ENCODE measurements around the gene RPAP2. TPM values are rescaled to one million over a fixed set of nuclear protein-coding genes. Genes with fewer than 3 reads are reported as not detected.

Gene RPAP2
- polyA plus RNA-seq, 2 donors = 3.3 to 8.2 TPM

DNA sequence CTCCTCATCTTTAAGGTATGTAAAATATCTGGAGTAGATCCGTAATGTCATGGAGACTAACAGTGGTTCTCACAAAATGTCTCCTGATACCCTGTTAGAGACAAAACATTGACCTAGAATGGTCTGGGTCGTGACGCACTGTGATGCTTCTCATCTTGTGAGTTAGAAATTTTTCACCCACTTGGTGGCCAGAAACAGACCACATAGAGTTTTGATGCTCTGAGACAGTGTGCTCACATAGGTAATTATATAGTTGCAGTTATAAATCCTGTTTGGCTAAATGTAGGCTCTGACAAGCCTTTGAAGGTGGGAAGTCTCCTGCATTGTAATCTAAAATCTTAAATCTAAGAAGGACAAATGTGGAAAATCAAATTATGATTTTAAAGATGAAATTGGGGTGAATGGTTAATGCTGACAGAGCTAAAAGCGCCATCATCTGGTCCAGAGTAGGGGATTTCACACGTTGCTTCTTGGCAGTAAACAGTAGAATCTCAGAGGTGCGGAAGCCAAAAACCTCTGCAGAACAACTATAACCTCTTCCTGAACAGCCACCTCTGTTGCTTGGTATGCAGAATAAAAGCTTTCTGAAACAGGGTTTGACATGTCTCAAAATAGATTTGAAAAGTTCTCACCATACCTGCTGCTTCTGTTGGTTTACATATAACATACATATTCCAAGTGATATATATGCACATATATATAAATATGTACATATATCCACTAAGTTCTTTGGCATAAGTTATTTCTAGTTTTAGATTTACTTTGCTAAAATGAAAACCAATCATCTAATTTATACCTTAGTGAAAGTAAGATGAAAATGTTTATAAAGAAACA lies 17.1 kb downstream of the RPAP2 start:
- Histone ChIP-seq H3K9me3 (ENCODE audit: control insufficient read depth in 2 of 2, insufficient read depth in 1 of 2, low read depth in 1 of 2, low read length in 1 of 2) (no peaks in the 10 kb centered on the region), H3K27ac (ENCODE audit: low read depth in 2 of 2, low read length in 1 of 2) (no peak overlapping the region), H3K27me3 (ENCODE audit: control insufficient read depth in 1 of 2, insufficient read depth in 2 of 2, low read length in 2 of 2) (no peaks in the 10 kb centered on the region), H3K36me3 (ENCODE audit: control insufficient read depth in 2 of 2, insufficient read depth in 2 of 2, low read length in 1 of 2) (peaks cover 0 to 3% of the 10 kb centered on the region in 2 donors), H3K4me1 (ENCODE audit: control insufficient read depth in 2 of 2, insufficient read depth in 2 of 2, low read length in 1 of 2) (no peaks in the 10 kb centered on the region), H3K4me3 (ENCODE audit: low read depth in 1 of 2, low read length in 2 of 2) (no peak overlapping the region)
- 72 to 78% methylated on average over 6 of the region's 6 CpGs for WGBS, 2 donors

DNA sequence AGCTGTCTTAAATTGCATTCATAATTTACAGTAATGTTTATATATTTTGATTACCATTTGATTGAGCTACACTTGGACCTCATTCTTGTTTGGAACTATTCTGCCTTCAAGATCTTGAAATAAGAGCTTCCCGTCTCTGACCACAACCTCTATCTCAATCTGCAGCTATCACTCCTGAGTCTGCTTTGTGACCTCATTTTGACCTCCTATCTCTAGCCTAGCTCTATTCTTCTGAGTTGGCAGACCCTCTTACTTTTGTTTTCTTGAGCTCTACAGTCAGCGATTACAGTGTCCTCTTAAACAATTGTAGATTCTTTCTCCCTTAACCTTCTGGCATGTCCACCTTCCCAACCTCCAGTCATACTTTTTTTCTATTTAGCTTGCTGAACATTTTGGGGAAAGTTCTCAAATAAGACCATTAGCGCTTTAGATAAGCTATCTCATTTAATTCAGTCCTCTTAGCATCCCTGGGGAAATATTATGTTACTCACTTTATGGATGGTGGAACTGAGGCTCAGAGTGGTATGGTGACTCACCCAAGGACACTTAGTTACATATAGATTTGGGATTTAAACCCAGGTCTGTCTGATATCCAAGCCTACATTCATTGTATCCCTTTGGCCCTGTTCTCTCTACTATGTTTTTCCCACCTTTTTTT lies 19.1 kb downstream of the RPAP2 start:
- no peaks in the 10 kb centered on the region for H3K27me3 ChIP-seq (ENCODE audit: control insufficient read depth in 1 of 2, insufficient read depth in 2 of 2, low read length in 2 of 2)
- 75 to 78% methylated on average over 3 of the region's 3 CpGs for WGBS, 2 donors
- H3K9me3 ChIP-seq (ENCODE audit: control insufficient read depth in 2 of 2, insufficient read depth in 1 of 2, low read depth in 1 of 2, low read length in 1 of 2) = no peaks in the 10 kb centered on the region
- no peak overlapping the region for H3K4me3 ChIP-seq (ENCODE audit: low read depth in 1 of 2, low read length in 2 of 2)
- H3K27ac ChIP-seq (ENCODE audit: low read depth in 2 of 2, low read length in 1 of 2) = no peak overlapping the region
- no peaks in the 10 kb centered on the region for H3K36me3 ChIP-seq (ENCODE audit: control insufficient read depth in 2 of 2, insufficient read depth in 2 of 2, low read length in 1 of 2)
- no peaks in the 10 kb centered on the region for H3K4me1 ChIP-seq (ENCODE audit: control insufficient read depth in 2 of 2, insufficient read depth in 2 of 2, low read length in 1 of 2)

DNA sequence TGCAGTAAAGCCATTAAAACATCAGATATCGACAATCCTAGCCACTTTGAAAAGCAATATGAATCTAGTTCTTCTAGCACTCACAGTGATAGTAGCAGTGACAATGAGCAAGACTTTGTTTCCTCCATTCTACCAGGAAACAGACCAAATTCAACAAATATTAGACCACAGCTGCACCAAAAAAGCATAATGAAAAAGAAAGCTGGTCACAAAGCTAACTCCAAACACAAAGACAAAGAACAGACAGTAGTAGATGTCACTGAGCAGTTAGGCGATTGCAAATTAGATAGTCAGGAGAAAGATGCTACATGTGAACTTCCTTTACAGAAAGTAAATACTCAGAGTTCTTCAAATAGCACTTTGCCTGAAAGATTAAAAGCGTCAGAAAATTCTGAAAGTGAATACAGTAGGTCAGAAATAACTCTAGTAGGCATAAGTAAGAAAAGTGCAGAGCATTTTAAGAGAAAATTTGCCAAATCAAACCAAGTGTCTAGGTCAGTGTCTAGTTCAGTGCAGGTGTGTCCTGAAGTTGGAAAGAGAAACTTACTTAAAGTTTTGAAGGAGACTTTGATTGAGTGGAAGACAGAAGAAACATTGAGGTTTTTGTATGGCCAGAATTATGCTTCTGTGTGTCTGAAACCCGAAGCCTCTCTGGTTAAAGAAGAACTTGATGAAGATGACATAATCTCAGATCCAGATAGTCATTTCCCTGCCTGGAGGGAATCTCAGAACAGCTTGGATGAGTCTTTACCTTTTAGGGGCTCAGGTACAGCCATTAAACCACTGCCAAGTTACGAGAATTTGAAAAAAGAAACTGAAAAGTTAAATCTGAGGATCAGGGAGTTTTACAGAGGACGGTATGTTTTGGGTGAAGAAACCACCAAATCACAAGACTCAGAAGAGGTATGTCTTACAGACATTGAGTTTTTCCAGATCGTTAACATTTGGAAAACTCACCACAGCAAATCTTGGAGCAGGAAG lies 24.9 kb downstream of the RPAP2 start:
- Histone ChIP-seq H3K27ac (ENCODE audit: low read depth in 2 of 2, low read length in 1 of 2) (no peak overlapping the region), H3K4me1 (ENCODE audit: control insufficient read depth in 2 of 2, insufficient read depth in 2 of 2, low read length in 1 of 2) (no peaks in the 10 kb centered on the region), H3K27me3 (ENCODE audit: control insufficient read depth in 1 of 2, insufficient read depth in 2 of 2, low read length in 2 of 2) (no peaks in the 10 kb centered on the region), H3K36me3 (ENCODE audit: control insufficient read depth in 2 of 2, insufficient read depth in 2 of 2, low read length in 1 of 2) (peaks cover 0 to 6% of the 10 kb centered on the region in 2 donors), H3K9me3 (ENCODE audit: control insufficient read depth in 2 of 2, insufficient read depth in 1 of 2, low read depth in 1 of 2, low read length in 1 of 2) (peaks cover 0 to 6% of the 10 kb centered on the region in 2 donors), H3K4me3 (ENCODE audit: low read depth in 1 of 2, low read length in 2 of 2) (no peak overlapping the region)
- 86 to 90% methylated on average over 7 of the region's 7 CpGs for WGBS, 2 donors

DNA sequence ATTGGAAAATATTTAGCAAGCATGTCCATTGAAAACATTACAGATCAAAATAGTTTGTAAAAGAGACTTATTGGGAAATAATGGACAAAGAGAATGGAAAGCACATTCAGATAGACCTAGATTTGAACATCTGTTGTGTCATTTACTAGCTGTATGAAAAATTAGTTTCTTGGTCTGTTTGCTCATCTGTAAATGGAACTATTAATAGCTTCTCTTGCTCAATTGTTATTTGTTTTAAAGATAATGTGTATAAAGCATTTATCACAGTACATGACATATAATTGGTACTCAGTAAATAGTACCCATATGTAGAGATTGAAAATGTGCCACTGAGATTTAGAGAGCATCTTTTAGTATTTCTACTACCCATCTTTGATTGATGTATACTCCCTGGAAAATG lies 25.9 kb downstream of the RPAP2 start:
- Histone ChIP-seq H3K4me3 (ENCODE audit: low read depth in 1 of 2, low read length in 2 of 2) (no peak overlapping the region), H3K9me3 (ENCODE audit: control insufficient read depth in 2 of 2, insufficient read depth in 1 of 2, low read depth in 1 of 2, low read length in 1 of 2) (peaks cover 0 to 9% of the 10 kb centered on the region in 2 donors), H3K36me3 (ENCODE audit: control insufficient read depth in 2 of 2, insufficient read depth in 2 of 2, low read length in 1 of 2) (peaks cover 0 to 8% of the 10 kb centered on the region in 2 donors), H3K27me3 (ENCODE audit: control insufficient read depth in 1 of 2, insufficient read depth in 2 of 2, low read length in 2 of 2) (no peaks in the 10 kb centered on the region), H3K27ac (ENCODE audit: low read depth in 2 of 2, low read length in 1 of 2) (no peak overlapping the region), H3K4me1 (ENCODE audit: control insufficient read depth in 2 of 2, insufficient read depth in 2 of 2, low read length in 1 of 2) (no peaks in the 10 kb centered on the region)

DNA sequence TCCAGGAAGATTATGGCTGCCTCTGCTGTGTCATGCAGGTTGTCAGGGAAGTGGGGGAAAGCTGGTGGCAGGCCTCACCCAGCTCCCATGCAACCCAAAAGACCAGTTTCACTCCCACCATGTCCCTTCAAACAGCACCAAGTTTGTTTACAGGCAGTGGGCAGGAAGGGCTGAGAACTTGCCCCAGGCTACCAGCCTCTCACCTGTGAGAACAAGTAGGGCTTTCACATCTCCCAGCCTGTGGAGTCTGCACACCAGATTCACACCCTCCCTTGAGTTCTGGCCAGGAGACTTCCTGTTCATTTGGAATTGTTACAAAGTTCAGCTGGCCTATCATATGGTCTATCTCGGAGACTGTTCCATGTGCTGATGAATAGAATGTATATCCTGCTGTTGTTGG lies 27.8 kb downstream of the RPAP2 start:
- peaks cover 0 to 8% of the 10 kb centered on the region in 2 donors for H3K36me3 ChIP-seq (ENCODE audit: control insufficient read depth in 2 of 2, insufficient read depth in 2 of 2, low read length in 1 of 2)
- 89 to 97% methylated on average over 1 of the region's 1 CpG for WGBS, 2 donors

DNA sequence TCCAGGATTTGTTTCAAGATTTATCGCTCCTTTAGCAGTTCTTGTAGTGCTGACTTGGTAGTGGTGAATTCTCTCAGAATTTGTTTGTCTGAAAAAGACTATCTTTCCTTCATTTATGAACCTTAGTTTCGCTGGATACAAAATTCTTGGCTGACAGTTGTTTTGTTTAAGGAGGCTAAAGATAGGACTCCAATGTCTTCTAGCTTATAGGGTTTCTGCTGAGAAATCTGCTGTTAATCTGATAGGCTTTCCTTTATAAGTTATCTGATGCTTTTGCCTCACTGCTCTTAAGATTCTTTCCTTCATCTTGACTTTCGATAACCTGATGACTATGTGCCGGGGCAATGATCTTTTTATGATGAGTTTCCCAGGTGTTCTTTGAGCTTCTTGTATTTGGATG lies 28.9 kb downstream of the RPAP2 start:
- Histone ChIP-seq H3K4me1 (ENCODE audit: control insufficient read depth in 2 of 2, insufficient read depth in 2 of 2, low read length in 1 of 2) (no peaks in the 10 kb centered on the region), H3K4me3 (ENCODE audit: low read depth in 1 of 2, low read length in 2 of 2) (no peak overlapping the region), H3K9me3 (ENCODE audit: control insufficient read depth in 2 of 2, insufficient read depth in 1 of 2, low read depth in 1 of 2, low read length in 1 of 2) (peaks cover 0 to 9% of the 10 kb centered on the region in 2 donors), H3K36me3 (ENCODE audit: control insufficient read depth in 2 of 2, insufficient read depth in 2 of 2, low read length in 1 of 2) (peaks cover 0 to 8% of the 10 kb centered on the region in 2 donors), H3K27me3 (ENCODE audit: control insufficient read depth in 1 of 2, insufficient read depth in 2 of 2, low read length in 2 of 2) (no peaks in the 10 kb centered on the region), H3K27ac (ENCODE audit: low read depth in 2 of 2, low read length in 1 of 2) (no peak overlapping the region)
- 97 to 99% methylated on average over 4 of the region's 4 CpGs for WGBS, 2 donors

More for the DNA sequence above, 27.8 kb downstream of the RPAP2 start:
- H3K27ac ChIP-seq (ENCODE audit: low read depth in 2 of 2, low read length in 1 of 2) = no peak overlapping the region
- H3K27me3 ChIP-seq (ENCODE audit: control insufficient read depth in 1 of 2, insufficient read depth in 2 of 2, low read length in 2 of 2) = no peaks in the 10 kb centered on the region
- no peak overlapping the region for H3K4me3 ChIP-seq (ENCODE audit: low read depth in 1 of 2, low read length in 2 of 2)
- H3K9me3 ChIP-seq (ENCODE audit: control insufficient read depth in 2 of 2, insufficient read depth in 1 of 2, low read depth in 1 of 2, low read length in 1 of 2) = peaks cover 0 to 9% of the 10 kb centered on the region in 2 donors
- no peaks in the 10 kb centered on the region for H3K4me1 ChIP-seq (ENCODE audit: control insufficient read depth in 2 of 2, insufficient read depth in 2 of 2, low read length in 1 of 2)

DNA sequence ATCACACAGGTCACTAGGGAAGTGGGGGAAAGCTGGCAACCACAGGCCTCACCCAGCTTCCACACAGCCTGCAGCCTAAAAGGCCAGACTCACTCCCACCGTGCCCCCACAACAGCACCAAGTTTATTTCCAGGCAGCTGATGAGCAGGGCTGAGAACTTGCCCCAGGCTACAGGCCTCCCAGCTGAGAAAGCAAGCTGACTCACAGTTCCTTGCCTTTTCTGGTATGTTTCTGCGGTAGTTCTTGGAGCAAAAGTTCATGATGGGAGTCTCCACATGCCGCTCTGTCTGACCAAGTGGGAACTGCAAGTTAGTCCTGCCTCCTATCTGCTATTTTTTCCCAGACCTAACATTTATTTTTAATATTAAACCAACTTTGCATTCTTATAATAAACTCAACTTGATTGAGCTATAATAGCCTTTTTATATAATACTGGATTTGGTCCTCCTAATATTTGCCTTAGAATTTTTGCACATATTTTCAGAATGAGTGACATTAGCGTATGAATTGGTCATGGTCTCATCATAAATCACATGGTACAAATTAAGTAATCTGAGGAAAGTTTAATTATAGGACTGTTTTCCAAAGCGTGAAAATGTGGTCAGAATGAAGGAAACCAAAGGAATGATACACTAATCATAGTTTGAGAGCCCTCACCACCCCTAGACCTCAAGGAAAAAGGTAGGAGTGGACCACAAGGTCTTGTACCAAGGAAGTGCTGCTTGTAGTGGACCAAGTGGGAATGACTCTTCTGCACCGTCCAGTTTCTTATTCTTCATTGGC lies 30.7 kb downstream of the RPAP2 start:
- 93% methylated on average over 6 of the region's 6 CpGs for WGBS, 2 donors
- no peak overlapping the region for H3K4me3 ChIP-seq (ENCODE audit: low read depth in 1 of 2, low read length in 2 of 2)
- peaks cover 0 to 7% of the 10 kb centered on the region in 2 donors for H3K36me3 ChIP-seq (ENCODE audit: control insufficient read depth in 2 of 2, insufficient read depth in 2 of 2, low read length in 1 of 2)
- H3K4me1 ChIP-seq (ENCODE audit: control insufficient read depth in 2 of 2, insufficient read depth in 2 of 2, low read length in 1 of 2) = no peaks in the 10 kb centered on the region
- H3K27ac ChIP-seq (ENCODE audit: low read depth in 2 of 2, low read length in 1 of 2) = no peak overlapping the region
- peaks cover 0 to 9% of the 10 kb centered on the region in 2 donors for H3K9me3 ChIP-seq (ENCODE audit: control insufficient read depth in 2 of 2, insufficient read depth in 1 of 2, low read depth in 1 of 2, low read length in 1 of 2)
- H3K27me3 ChIP-seq (ENCODE audit: control insufficient read depth in 1 of 2, insufficient read depth in 2 of 2, low read length in 2 of 2) = no peaks in the 10 kb centered on the region

DNA sequence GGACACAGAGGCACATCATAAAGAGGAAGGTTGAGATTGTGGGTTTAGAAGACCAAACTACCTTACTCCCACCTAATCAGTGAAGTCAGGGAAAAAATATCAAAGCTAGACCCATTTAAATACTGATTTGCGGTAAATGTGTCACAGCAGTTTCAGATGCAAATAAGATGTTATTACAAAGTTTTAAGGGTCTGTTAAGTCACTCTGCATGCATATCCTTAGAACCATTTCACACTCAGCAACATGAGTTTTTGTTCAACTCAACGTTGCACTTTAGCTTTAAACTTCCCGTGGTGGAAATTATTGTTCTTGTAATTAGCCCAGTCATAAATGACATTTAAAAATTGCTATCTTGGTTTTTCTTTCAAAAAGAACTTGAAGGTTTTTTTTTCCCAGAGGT lies 34.8 kb downstream of the RPAP2 start:
- Histone ChIP-seq H3K27me3 (ENCODE audit: control insufficient read depth in 1 of 2, insufficient read depth in 2 of 2, low read length in 2 of 2) (no peaks in the 10 kb centered on the region), H3K36me3 (ENCODE audit: control insufficient read depth in 2 of 2, insufficient read depth in 2 of 2, low read length in 1 of 2) (peaks cover 2% of the 10 kb centered on the region in 2 donors), H3K4me1 (ENCODE audit: control insufficient read depth in 2 of 2, insufficient read depth in 2 of 2, low read length in 1 of 2) (no peaks in the 10 kb centered on the region), H3K9me3 (ENCODE audit: control insufficient read depth in 2 of 2, insufficient read depth in 1 of 2, low read depth in 1 of 2, low read length in 1 of 2) (peaks cover 0 to 4% of the 10 kb centered on the region in 2 donors), H3K4me3 (ENCODE audit: low read depth in 1 of 2, low read length in 2 of 2) (no peak overlapping the region), H3K27ac (ENCODE audit: low read depth in 2 of 2, low read length in 1 of 2) (no peak overlapping the region)
- 68 to 79% methylated on average over 3 of the region's 3 CpGs for WGBS, 2 donors

DNA sequence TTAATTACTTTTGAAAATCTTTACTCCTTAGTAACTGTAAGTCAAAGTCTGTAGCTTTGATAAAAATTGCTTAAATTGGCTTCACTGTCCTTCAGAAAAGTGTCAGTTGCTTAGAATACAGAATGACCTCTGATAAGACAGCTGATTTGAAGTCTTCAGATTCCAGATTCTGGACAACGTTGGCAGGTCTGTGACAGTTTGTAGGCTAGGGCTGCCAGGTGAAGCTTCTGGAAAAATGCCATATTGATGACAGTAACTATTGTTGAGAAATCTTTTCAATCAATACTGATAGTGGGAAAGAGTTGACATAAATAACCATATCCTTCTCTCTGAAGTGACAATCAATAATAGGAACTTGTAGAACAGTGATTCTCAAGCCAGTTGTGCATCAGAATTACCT lies 41.3 kb downstream of the RPAP2 start:
- no peaks in the 10 kb centered on the region for H3K4me1 ChIP-seq (ENCODE audit: control insufficient read depth in 2 of 2, insufficient read depth in 2 of 2, low read length in 1 of 2)
- no peak overlapping the region for H3K27ac ChIP-seq (ENCODE audit: low read depth in 2 of 2, low read length in 1 of 2)
- WGBS, 2 donors = 65 to 73% methylated on average over 1 of the region's 1 CpG
- H3K4me3 ChIP-seq (ENCODE audit: low read depth in 1 of 2, low read length in 2 of 2) = no peak overlapping the region
- H3K9me3 ChIP-seq (ENCODE audit: control insufficient read depth in 2 of 2, insufficient read depth in 1 of 2, low read depth in 1 of 2, low read length in 1 of 2) = no peaks in the 10 kb centered on the region
- H3K36me3 ChIP-seq (ENCODE audit: control insufficient read depth in 2 of 2, insufficient read depth in 2 of 2, low read length in 1 of 2) = peaks cover 0 to 5% of the 10 kb centered on the region in 2 donors
- no peaks in the 10 kb centered on the region for H3K27me3 ChIP-seq (ENCODE audit: control insufficient read depth in 1 of 2, insufficient read depth in 2 of 2, low read length in 2 of 2)
